ENCODE results near the gene TRAPPC4. TPM values are rescaled to one million over a fixed set of nuclear protein-coding genes. Genes with fewer than 3 reads are reported as not detected.
"Not testable (repeated sequence)": the region's sequence is repeated elsewhere in the genome, so short reads cannot be mapped to it uniquely, and the experiment has no call there.

Gene TRAPPC4
- 30.4 TPM for total RNA-seq
- long read RNA-seq, transcript TRAPPC4-214 (5 exons, 1,759 nt) = major isoform, 40 of 42 reads
- long read RNA-seq, partial matches to known transcripts = 0 of 42 reads
- long read RNA-seq, other reads (novel, unspliced or antisense) = 0 of 42 reads

- peak; percentile 95 for DNase-seq
- intact Hi-C loops (cut with micrococcal nuclease) = no loop called here
These were observed at the start of gene TRAPPC4, which contains the start of gene RPS25 for GRCh38 chr11:119018074-119018938. TSS of gene TRAPPC4 (plus strand) at chr11:119018766. CDS start at chr11:119018796, 30 bp downstream. TSS of gene RPS25 (minus strand) at chr11:119018343. CDS start at chr11:119018284, 59 bp downstream.

GRCh38 chr11:118969508-118969907, 49.1 kb upstream of the TRAPPC4 start:
- intact Hi-C loops (cut with micrococcal nuclease); DNase-seq; ATAC-seq: not testable (repeated sequence)

More at GRCh38 chr11:119018074-119018938, at the start of gene TRAPPC4, which contains the start of gene RPS25:
- ATAC-seq = peak; percentile 96

GRCh38 chr11:118971646-118972045, 46.9 kb upstream of the TRAPPC4 start, which contains the start of gene FOXR1:
TSS of gene FOXR1 (plus strand) at chr11:118971761. CDS start at chr11:118971932, 171 bp downstream.
- intact Hi-C loops (cut with micrococcal nuclease) = no loop called here
- DNase-seq (no peak), ATAC-seq (no peak)

- ATAC-seq (no peak), DNase-seq (no peak)
- intact Hi-C loops (cut with micrococcal nuclease) = no loop called here
These were observed 44.6 kb upstream of the TRAPPC4 start for GRCh38 chr11:118973985-118974384.

- intact Hi-C loops (cut with micrococcal nuclease) = no loop called here
- DNase-seq (peak; percentile 31), ATAC-seq (peak; percentile 32)
These were observed 42.5 kb upstream of the TRAPPC4 start for GRCh38 chr11:118975771-118976709.

GRCh38 chr11:118979434-118979833, 39.1 kb upstream of the TRAPPC4 start:
- DNase-seq = no peak
- no peak for ATAC-seq
- intact Hi-C loops (cut with micrococcal nuclease) = no loop called here

GRCh38 chr11:118980191-118980881, 38.2 kb upstream of the TRAPPC4 start:
- DNase-seq (peak; percentile 63), ATAC-seq (peak; percentile 70)
- intact Hi-C loops (cut with micrococcal nuclease) = no loop called here

GRCh38 chr11:118984337-118984736, 34.2 kb upstream of the TRAPPC4 start:
- peak; percentile 12 for ATAC-seq
- DNase-seq; intact Hi-C loops (cut with micrococcal nuclease): not testable (repeated sequence)

GRCh38 chr11:118984825-118985224, 33.7 kb upstream of the TRAPPC4 start:
- intact Hi-C loops (cut with micrococcal nuclease) = no loop called here

GRCh38 chr11:118988280-118988679, 30.3 kb upstream of the TRAPPC4 start:
- intact Hi-C loops (cut with micrococcal nuclease) = no loop called here
- DNase-seq (no peak), ATAC-seq (no peak)

More at GRCh38 chr11:118984825-118985224, 33.7 kb upstream of the TRAPPC4 start:
- peak; percentile 21 for ATAC-seq
- DNase-seq = no peak

- DNase-seq; intact Hi-C loops (cut with micrococcal nuclease); ATAC-seq: not testable (repeated sequence)
These were observed 27.0 kb upstream of the TRAPPC4 start for GRCh38 chr11:118991486-118992038.

- intact Hi-C loops (cut with micrococcal nuclease) = no loop called here
- ATAC-seq (peak; percentile 39), DNase-seq (peak; percentile 26)
These were observed 21.5 kb upstream of the TRAPPC4 start for GRCh38 chr11:118996926-118997626.

GRCh38 chr11:118997627-118998387, 20.8 kb upstream of the TRAPPC4 start, which contains the start of gene CENATAC:
TSS of gene CENATAC (plus strand) at chr11:118998138. CDS start at chr11:118998198, 60 bp downstream.
- ATAC-seq (peak; percentile 100), DNase-seq (peak; percentile 98)
- intact Hi-C loops (cut with micrococcal nuclease) = no loop called here

GRCh38 chr11:118998388-118998717, 20.2 kb upstream of the TRAPPC4 start:
- ATAC-seq (no peak), DNase-seq (no peak)
- intact Hi-C loops (cut with micrococcal nuclease) = no loop called here

GRCh38 chr11:118998822-118999221, 19.7 kb upstream of the TRAPPC4 start:
- intact Hi-C loops (cut with micrococcal nuclease) = no loop called here
- ATAC-seq (no peak), DNase-seq (no peak)

- DNase-seq = no peak
- ATAC-seq = no peak
- intact Hi-C loops (cut with micrococcal nuclease) = no loop called here
These were observed 17.7 kb upstream of the TRAPPC4 start for GRCh38 chr11:119000906-119001305.

- intact Hi-C loops (cut with micrococcal nuclease) = no loop called here
- DNase-seq (no peak), ATAC-seq (no peak)
These were observed 11.9 kb upstream of the TRAPPC4 start for GRCh38 chr11:119006656-119007055.
